Stimulated activated CD4-positive, alpha-beta T cell treated with anti-CD3 and anti-CD28 coated beads, Interleukin-4, amount 100 ng/mL, for 48 hours (primary cell): ENCODE data around the gene PRR7.

ENCODE experiments used
- DNase-seq, 2 donors: peaks; one replicate each; pipeline ENCODE4 v3.0.0-alpha.2; 2020; ENCODE audit warnings: low read depth in 2 of 2

Gene PRR7

DNA sequence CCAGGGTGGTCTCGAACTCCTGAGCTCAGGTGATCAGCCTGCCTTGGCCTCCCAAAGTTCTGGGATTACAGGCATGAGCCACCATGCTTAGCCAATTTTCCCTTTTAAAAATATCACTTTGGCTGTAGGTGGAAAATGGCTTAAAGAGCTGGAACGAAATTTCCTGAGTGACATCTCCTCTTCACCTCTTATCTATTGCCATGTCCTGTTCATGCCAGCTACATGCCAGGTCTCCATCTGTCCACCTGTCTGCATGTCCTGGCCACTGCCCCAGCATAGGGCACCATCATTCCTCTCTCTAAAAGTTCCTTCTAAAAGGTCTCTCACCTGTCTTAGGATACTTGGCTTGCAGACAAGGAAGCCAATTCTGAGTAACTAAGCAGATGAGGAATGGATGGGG is 22.9 kb upstream of the PRR7 start:
- no peak for DNase-seq

DNA sequence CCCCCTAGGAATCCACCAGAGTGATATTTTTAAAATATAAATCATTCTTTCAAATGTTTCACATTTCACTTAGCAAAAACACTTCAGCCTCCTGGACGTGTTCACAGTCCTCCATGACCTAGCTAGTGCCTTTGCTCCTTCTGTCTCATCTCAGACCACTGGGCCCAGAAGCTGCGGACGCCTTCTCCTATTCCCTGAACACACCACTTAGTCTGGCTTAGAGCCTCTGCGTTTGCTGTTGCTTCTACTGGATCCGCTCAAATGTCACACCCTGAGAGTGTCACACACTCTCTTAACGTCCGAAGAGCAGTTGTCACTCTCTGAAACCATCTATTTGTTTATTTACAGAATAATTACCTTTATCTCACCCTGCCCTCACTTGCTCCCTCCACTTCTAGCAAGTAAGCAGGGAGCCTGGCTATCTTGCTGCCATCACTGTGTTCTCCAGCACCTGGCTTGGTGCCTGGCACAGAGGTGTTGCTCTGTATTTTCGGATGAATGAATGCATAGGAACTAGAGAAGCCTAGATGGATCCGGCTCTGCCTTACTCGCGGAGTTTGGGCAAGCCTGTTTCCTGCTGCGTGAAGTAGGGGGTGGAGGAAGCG is 21.3 kb upstream of the PRR7 start:
- DNase-seq: no peak

DNA sequence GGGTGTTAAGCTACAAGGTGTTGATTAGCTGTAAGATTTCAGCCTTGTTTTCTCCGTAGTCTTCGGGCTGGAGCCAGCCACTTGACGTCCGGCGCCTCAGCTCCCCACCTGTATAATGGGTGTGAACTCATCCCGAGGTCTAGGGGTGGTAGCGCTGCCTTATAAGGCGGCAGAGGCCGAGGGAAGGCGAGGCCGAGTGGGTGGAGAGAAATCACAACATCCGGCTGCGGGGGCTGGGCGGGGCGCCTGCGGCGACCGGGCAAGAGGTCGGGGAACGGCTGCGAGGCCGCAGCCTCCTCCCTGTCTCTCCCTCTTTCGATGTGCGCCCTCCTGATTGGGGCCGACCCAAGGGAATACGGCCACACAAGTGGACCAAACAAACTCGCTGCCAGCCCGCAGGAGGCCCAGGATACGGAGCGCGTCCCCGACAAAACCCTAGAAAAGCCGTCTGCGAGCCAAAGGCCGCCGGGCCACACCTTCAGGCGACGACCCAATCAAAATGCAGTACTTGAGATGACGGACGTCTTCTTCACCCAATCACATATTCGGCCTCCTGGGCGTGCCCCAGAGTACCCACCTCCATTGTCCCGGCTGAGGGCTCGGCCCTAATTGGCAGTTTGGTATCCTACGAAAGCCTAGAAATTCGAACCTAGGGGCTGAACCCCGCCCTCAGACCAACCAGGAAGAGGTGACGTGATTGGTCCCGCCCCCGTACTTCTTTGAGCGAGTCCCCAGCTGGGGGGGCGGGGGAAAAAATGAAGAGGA is 20.6 kb upstream of the PRR7 start:
- peak; percentile 98 to 100 for DNase-seq

DNA sequence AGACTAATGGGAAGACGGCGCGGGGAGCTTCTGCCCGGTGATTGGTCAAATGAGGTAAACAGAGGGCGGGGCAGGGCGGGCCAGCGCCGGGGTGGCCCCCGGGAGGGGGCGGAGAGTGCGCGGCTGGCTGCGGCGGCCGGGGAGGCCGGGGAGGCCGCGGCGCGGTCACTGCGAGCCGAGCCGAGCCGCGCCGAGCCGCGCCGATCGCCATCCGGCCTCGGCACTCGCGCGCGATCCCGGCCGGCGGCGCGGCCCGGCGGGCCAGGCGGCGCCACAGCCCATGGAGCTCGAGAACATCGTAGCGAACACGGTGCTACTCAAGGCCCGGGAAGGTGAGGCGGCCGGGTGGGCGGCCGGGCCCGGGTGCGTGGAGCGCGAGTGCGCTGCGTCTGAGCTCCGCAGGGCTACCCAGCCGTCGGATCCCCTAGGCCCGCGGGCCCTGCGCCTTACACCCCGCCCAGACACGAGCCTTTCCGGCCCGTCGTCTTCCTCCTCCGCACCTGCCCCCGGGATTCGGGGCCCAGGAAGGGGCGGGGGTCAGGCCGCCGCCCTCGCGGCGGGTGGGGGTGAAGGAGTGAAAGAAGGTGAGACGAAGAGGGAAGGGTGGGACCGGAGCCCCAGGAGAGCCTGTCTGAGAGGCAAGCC is 19.9 kb upstream of the PRR7 start, which contains the start of gene GRK6:
Gene GRK6, plus strand, starts transcription at position 111 of the 645 bp plus-strand sequence. Its CDS starts 170 bp downstream, at position 281.
- peak in 1 of 2 donors; percentile 51 for DNase-seq

DNA sequence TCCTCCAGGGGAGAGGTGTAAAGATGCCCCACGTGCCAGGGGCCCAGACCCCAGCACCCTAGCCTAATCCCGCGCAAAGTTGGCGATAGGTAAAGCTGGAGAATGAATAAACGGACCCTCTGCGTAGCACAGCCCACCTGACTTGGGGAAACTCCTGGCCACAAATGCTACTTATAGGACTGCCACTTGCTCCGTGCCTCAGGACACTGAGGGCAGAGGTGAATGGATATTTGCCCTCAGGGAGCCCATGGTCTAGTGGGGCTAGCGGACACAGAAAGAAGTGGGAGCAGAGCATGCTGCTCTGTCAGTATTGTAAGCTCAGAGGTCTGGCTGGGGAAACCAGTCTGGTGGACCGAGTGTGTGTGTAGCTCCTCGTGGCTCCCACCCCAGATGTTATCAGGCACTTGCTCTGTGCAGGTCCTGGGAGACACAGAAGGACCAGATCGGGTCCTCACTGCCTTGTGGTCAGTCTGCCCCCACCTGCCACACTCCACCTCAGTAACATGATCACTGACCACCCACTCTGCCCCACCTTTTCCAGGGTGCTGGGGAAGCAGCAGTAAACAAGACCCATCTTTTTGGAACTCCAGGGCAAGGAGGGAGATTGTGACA is 19.3 kb upstream of the PRR7 start:
- no peak for DNase-seq

DNA sequence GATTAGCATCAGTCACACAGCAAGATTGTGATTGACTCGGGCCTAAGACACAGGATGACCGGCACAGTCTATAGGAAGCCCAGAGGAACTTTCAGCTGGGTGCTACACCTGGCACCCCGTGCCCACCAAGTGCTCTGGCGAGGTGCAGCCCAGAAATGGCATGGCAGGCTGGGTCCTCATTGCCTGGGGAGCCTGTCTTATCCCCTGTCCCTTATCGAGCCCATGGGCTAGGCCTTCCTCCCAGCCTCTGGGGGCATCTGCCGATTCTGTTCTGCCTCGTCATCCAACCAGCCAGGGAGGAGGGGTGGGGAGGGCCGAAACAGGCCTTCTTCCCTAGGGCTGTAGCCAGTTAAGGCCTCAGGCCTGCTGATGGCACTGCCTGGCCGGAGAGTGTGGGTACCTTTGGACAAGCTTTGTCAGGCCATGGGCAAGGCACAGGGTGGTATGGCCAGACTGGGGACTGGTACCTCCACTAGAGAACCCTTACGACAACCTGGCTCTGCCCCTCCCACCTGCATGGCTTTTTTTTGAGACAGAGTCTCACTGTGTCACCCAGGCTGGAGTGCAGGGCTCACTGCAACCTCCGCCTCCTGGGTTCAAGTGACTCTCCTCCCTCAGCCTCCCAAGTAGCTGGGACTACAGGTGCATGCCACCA is 18.6 kb upstream of the PRR7 start:
- DNase-seq: no peak

DNA sequence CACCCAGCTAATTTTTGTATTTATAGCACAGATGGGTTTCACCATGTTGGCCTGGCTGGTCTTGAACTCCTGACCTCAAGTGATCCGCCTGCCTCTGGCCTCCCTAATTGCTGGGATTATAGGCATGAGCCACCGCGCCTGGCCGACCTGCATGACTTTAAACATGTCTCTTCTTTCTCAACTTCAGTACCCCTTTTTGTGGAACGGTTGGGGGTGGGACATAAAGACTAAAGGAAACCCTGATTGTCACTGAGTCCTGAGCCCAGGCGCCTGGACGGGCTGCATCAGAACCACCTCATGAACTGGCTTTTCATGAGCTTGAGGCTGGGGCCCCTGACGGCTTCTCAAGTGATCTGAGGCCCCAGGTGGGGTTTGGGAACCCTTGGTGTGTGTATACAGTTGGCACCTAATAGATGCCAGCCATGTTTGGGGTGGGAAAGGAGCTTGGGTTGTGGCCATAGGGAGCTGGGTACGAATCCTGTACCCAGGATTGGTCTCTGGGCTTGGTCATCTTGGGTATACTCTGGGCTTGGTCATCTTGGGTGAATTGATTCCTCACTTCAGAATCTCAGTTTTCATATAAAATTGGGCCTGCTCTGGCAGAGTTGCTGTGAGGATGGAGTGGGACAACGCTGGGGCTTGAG is 17.9 kb upstream of the PRR7 start:
- DNase-seq: no peak

DNA sequence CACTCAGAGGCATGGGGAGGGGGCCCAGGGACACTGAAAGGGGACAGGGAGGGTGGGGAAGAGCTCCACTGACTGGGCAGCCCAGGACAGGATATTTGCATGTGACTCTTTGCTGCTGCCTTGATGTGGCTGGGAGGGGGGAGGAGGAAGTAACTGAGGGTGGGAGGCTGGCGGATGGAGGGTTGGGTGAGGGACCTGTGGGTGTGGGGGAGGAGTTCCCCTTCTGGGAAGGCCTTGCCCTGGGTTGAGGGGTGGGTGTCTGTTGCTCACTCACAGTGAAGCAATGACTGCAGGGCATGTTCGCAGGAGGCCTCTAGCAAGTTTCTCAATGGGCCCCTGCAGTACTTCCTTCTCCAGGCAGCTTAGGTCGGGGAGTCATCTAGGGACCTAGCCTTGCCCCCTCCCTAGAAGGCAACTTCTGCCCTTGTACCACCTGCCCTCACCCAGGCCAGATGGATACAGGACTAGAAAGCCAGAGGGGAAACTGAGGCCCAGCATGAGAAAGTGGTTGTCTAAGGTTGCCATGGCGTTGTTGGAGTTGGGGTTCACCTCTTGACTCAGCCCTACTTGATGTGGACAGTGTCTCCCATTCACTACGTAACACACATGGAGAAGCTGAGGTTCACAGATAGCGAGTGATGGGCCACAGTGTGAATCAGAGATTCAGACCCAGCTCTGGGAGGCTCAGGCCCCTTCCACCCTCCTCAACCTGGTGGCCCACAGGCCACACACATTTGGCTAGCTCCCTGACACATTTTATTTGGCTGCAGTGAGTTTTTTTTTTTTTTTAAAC is 17.2 kb upstream of the PRR7 start:
- peak; percentile 82 to 89 for DNase-seq

DNA sequence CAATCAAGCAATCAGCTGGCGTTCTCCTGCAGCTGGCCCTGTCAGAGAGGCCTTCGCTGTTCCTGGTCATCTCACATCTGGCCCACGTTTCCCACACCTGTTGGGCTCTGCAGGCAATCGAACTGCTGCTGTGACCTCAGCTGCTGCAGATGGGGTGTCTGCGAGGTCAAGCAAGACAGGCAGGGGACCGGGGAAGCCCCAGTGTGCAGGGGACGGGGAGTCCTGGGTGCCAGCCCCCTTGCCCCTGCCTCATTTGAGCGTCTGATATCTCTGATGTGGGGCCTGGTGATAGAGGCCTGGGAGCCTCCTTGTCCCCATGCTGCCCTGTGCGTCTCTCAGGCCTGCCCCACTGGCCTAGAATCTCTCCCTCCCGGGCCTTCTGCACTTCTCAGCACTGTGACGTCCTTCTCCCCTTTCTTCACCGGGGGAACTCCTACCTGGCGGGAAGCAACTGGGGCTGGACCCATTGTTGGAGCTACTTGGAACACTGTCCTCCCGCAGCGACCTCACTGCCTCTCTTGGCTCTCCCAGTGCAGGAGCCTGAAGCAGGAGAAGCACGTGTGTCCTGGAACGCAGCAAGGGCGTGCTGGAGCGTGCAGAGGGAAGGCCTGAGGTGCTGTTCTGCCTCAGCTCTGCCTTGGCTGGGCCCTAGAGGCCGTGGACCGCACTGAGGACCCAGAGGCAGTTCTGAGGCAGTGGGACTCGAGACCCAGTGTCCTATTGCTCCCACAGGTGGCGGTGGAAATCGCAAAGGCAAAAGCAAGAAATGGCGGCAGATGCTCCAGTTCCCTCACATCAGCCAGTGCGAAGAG is 16.3 kb upstream of the PRR7 start:
- DNase-seq: no peak

DNA sequence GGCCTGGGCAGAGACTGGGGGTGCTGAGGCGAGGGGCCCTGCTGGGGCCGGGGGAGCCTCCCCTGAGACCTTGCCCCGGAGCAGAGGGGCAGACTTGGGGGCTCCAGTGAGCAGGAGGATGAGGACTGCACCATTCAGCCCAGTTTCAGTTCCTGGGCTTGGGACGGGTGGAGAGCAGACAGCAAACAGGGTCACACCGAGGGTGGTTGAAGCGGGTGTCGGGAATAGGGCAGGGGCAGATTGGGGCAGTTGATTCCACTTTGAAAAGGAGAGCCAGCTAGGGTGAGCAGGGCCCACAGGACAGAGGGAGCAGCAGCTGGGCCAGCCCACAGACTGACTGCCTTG is 15.7 kb upstream of the PRR7 start:
- no peak for DNase-seq

DNA sequence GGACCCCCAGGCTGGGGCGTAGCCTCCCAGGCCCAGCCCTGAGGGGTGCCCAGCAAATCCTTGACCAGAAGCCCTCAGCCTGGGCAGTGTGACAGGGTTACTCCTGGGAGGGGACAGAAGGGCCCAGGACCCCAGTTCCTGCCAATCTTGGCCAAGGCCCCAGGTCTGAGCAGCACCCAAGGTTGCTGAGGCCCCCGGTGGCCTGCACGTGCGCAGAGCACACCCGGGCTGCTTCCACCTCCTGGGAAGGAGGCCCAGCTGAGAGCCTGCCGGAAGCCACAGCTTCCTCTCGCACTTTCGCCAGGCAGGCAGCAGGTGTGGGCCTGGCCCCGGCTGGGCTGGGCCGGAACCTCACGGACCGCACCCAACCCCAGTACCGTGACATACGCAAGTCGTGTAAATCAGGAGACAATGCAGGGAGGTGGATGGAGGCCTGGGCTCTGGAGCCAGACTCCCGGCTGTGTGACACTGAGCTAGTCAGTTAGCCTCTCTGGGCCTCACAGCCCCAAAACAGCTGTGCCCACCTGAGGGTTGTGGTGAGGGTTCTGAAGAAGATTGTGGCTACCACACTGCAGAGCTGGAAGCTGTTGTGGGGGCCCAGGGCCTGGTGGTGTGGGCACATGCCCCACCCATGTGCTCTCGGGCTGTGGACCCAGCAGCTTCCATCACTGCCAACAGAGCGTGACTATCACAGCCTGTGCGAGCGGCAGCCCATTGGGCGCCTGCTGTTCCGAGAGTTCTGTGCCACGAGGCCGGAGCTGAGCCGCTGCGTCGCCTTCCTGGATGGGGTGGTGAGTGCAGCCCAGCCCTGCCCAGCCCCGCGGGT is 15.1 kb upstream of the PRR7 start:
- peak; percentile 65 to 71 for DNase-seq

DNA sequence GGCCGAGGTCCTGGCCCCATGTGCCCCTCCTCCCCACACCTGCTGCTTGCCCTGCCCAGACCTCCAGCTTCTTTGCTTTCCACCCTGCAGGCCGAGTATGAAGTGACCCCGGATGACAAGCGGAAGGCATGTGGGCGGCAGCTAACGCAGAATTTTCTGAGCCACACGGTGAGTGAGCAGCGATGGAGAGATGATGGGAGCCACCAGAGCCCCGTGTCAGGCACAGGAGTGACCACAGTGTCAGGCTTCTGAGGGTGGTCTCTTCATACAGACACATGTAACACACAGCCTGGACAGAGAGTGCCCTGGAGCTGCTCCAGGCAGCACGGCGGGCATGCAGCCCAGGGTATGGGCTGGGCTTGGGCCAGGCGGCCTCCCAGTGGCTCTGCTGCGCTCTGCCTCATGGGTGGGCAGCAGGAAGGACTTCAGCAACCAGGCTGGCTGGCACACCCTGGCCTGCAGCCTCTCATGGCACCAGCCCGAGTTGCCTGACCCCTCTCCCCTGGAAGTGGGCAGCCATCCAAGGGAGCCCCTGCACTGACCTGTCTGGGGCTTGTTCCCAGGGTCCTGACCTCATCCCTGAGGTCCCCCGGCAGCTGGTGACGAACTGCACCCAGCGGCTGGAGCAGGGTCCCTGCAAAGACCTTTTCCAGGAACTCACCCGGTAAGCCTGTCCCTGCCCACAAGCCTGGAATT is 14.3 kb upstream of the PRR7 start:
- peak; percentile 52 to 58 for DNase-seq

DNA sequence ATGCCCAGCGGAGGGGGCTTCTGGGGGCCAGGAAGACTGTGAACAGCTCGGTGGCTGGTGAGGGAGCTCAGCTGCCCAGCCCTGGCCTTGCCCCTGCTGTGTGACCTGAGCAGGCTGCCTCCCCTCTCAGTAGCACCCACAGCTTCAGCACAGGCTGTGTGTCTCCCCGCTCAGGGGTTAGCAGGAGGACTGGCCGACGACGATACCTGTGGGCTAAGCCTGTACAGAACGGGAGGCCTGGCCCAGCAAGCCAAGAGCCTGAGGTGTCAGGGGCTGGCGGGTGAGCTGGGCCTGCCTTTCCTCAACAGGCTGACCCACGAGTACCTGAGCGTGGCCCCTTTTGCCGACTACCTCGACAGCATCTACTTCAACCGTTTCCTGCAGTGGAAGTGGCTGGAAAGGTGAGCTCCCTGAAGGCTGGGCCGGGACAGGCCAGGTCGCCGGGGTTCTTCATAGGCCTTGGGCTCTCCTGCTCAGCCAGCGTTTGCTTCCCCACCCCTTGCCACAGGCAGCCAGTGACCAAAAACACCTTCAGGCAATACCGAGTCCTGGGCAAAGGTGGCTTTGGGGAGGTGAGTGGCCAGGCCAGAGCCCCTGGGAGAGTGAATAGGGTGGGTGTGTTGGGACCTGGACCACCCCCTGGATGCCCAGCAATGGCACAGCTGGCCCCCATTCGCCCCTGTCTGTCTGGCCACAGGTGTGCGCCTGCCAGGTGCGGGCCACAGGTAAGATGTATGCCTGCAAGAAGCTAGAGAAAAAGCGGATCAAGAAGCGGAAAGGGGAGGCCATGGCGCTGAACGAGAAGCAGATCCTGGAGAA is 13.6 kb upstream of the PRR7 start:
- no peak for DNase-seq

DNA sequence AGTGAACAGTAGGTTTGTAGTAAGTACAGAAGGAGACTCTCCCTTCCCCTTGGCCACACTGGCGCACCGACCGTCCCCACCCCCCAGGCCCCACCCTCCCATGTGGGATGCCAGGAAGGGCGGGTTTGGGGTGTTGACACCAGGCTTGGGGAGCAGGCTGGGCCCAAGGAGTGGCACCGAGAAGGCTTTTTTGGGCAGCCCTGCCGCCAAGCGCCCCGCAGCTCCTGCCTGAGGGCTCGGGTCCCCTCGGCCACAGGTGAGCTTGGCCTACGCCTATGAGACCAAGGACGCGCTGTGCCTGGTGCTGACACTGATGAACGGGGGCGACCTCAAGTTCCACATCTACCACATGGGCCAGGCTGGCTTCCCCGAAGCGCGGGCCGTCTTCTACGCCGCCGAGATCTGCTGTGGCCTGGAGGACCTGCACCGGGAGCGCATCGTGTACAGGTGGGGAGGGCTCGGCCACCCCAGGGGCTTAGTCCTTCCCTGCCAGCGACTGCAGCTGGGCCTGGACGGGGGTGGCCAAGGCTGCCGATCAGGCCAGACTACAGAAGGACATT is 12.9 kb upstream of the PRR7 start:
- no peak for DNase-seq

DNA sequence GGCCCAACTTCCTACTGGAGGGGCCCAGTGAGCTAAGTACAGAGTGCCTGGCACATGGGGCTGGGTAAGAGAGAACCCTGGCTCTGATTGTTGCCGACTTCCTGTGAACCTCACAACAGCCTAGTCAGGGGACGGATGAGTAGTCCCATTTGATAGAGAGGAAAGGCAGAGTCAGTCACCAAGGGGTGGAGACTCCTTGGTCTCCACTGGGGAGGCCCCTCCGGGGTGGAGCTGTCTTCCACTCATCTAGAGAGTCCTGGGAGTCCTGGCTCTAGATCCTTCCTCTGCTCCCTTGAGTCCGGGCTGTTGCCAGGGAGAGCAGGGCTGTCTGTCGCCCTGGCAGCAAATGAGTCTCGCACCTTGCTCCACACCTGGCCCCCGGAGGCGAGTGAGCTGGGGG is 12.2 kb upstream of the PRR7 start:
- peak; percentile 50 to 64 for DNase-seq

DNA sequence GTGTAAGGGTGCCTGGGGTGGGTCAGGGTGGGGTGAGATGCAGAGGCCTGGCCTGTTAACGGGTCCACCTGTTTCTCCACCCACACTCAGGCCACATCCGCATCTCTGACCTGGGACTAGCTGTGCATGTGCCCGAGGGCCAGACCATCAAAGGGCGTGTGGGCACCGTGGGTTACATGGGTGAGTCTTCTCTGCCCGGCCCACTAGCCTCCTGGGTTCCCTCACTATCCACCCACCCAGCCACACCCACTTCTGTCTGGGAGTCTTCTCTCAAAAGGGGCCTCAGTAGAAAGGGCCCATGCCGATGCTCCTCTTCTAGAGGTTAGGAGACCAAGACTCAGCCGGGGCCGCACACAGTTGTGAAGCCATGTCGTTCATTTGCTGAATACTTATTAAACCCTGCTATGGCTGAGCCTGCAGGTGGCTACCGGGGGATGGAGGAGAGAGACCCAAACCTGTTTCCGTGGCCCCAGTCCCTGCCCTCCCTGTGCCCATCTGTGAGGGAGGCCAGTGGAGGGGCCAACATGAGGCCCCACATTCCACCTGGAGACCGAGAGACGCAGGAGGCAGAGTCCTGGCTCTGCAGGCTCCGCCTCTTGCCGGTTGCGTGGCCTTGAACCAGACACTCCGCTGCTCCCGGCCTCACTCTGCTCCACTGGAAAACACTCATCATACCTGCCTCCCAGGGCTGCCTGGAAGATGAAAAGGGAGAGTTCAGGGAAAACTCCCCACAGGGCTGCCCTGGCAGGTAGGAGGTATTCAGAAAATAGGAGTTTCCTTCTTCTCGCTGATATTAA is 11.5 kb upstream of the PRR7 start:
- no peak for DNase-seq
